CD14-positive monocyte (primary cell): ENCODE data around the gene ADGRL4. TPM values are rescaled to one million over a fixed set of nuclear protein-coding genes. Genes with fewer than 3 reads are reported as not detected.

ENCODE experiments used
- DNase-seq, 3 donors: peaks; one replicate each; pipeline ENCODE4 v3.0.0-alpha.2; 2011 to 2022
- H2AFZ ChIP-seq: 2 replicates; pipeline ENCODE4 v1.6.0; 2012; ENCODE audit warnings: mild to moderate bottlenecking, low read depth, low read length, inconsistent platforms; ENCODE audit not compliant: insufficient read depth, poor library complexity, severe bottlenecking
- H3K27ac ChIP-seq, 2 donors: 1 replicate in 1 of 2; 2 replicates in 1 of 2; pipeline ENCODE4 v1.5.1; 2012 to 2013; ENCODE audit warnings: low read length in 2 of 2, control low read depth in 1 of 2, inconsistent platforms in 1 of 2, low read depth in 1 of 2, mild to moderate bottlenecking in 1 of 2
- H3K27me3 ChIP-seq, 2 donors: one replicate each; pipeline versions ENCODE4 v1.6.0 to v1.6.1; 2011 to 2013; ENCODE audit warnings: low read length in 2 of 2; ENCODE audit not compliant: control insufficient read depth in 2 of 2, insufficient read depth in 2 of 2
- H3K36me3 ChIP-seq, 2 donors: replicated peaks in 1 of 2; 1 replicate in 1 of 2; 2 replicates in 1 of 2; pipeline versions ENCODE4 v1.5.1 to v1.6.1; 2012 to 2013; ENCODE audit warnings: low read length in 2 of 2, control low read depth in 1 of 2, inconsistent platforms in 1 of 2, mild to moderate bottlenecking in 1 of 2; ENCODE audit not compliant: insufficient read depth in 2 of 2, control insufficient read depth in 1 of 2
- H3K4me1 ChIP-seq, 2 donors: 1 replicate in 1 of 2; 2 replicates in 1 of 2; pipeline versions ENCODE4 v1.5.1 to v1.6.1; 2012 to 2013; ENCODE audit warnings: low read length in 2 of 2, control low read depth in 1 of 2, inconsistent platforms in 1 of 2, mild to moderate bottlenecking in 1 of 2, moderate library complexity in 1 of 2; ENCODE audit not compliant: insufficient read depth in 2 of 2, control insufficient read depth in 1 of 2
- H3K4me2 ChIP-seq: replicated peaks from 2 replicates; pipeline ENCODE3; 2012; ENCODE audit warnings: low read length, moderate library complexity, mild to moderate bottlenecking; ENCODE audit not compliant: poor library complexity, severe bottlenecking; ENCODE audit errors: extremely low read depth
- H3K4me3 ChIP-seq, 3 experiments: fragments of 200-600 bp in 1 of 3; sonication (generic) in 1 of 3; replicated peaks in 1 of 3; 1 replicate in 2 of 3; 2 replicates in 1 of 3; pipeline ENCODE4 v1.5.1; 2011 to 2013; ENCODE audit warnings: low read length in 3 of 3, mild to moderate bottlenecking in 3 of 3, control low read depth in 2 of 3, low read depth in 2 of 3, inconsistent platforms in 1 of 3, moderate library complexity in 1 of 3
- H3K79me2 ChIP-seq: 2 replicates; pipeline ENCODE4 v1.6.0; 2012; ENCODE audit warnings: mild to moderate bottlenecking, control low read depth, inconsistent platforms, low read length, moderate library complexity; ENCODE audit not compliant: insufficient read depth
- H3K9ac ChIP-seq: 2 replicates; pipeline ENCODE4 v1.6.0; 2017; ENCODE audit warnings: low read length, mild to moderate bottlenecking; ENCODE audit not compliant: insufficient read depth, poor library complexity, severe bottlenecking
- H3K9me3 ChIP-seq, 2 donors: replicated peaks in 1 of 2; 1 replicate in 1 of 2; 2 replicates in 1 of 2; pipeline versions ENCODE4 v1.5.1 to v1.6.1; 2012 to 2013; ENCODE audit warnings: low read length in 2 of 2, control low read depth in 1 of 2; ENCODE audit not compliant: control insufficient read depth in 1 of 2, insufficient read depth in 1 of 2
- H4K20me1 ChIP-seq: 2 replicates; pipeline ENCODE4 v1.6.0; 2012; ENCODE audit warnings: mild to moderate bottlenecking, low read length, control low read depth, moderate library complexity; ENCODE audit not compliant: insufficient read depth
- H3K27ac Mint-ChIP-seq, 7 donors: one replicate each; pipeline ENCODE4 v1.8.0; 2020; ENCODE audit warnings: mild to moderate bottlenecking in 7 of 7, mixed read lengths in 7 of 7, moderate library complexity in 6 of 7, inconsistent platforms in 2 of 7
- H3K27me3 Mint-ChIP-seq, 3 donors: one replicate each; pipeline ENCODE4 v1.8.0; 2021 to 2022; ENCODE audit warnings: low read depth in 3 of 3, mild to moderate bottlenecking in 3 of 3, mixed read lengths in 3 of 3, moderate library complexity in 3 of 3, inconsistent platforms in 1 of 3
- H3K36me3 Mint-ChIP-seq, 2 donors: one replicate each; pipeline ENCODE4 v1.8.0; 2020; ENCODE audit warnings: mixed read lengths in 2 of 2, inconsistent platforms in 1 of 2, mild to moderate bottlenecking in 1 of 2
- H3K4me1 Mint-ChIP-seq: one replicate; pipeline ENCODE4 v1.8.0; 2020; ENCODE audit warnings: mild to moderate bottlenecking, mixed read lengths
- H3K4me3 Mint-ChIP-seq, 2 donors: one replicate each; pipeline ENCODE4 v1.8.0; 2020; ENCODE audit warnings: mild to moderate bottlenecking in 2 of 2, mixed read lengths in 2 of 2, moderate library complexity in 1 of 2
- H3K9me3 Mint-ChIP-seq, 7 donors: one replicate each; pipeline ENCODE4 v1.8.0; 2020 to 2022; ENCODE audit warnings: mixed read lengths in 7 of 7, mild to moderate bottlenecking in 6 of 7, moderate library complexity in 6 of 7, inconsistent platforms in 2 of 7
- WGBS: methylation state at CpG from one replicate; pipeline ENCODE4 v1.1.5; 2013; ENCODE audit warnings: missing lambda C conversion rate; ENCODE audit not compliant: insufficient coverage; 5-methylcytosine and 5-hydroxymethylcytosine counted together
- intact Hi-C, 2 donors: fragments of 100-400 bp; cut with micrococcal nuclease; formaldehyde crosslinking; loops; one replicate each; pipeline versions ENCODE4 v1.15.0 to v1.15.1; 2023
- polyA plus RNA-seq, 3 donors: library from polyadenylated mRNA; depleted of rRNA in 1 of 3; unstranded in 2 of 3; stranded (reverse) in 1 of 3; fragments of 300-500 nt in 2 of 3; fragments of >200 nt in 1 of 3; fragmentation: Illumina TruSeq in 2 of 3; gene quantifications; 1 replicate in 2 of 3; 2 replicates in 1 of 3; pipeline ENCODE4 v1.2.3, GENCODE V29; 2012 to 2021
- TF ChIP-seq, protein P1 (sequence below): fragments of 200-600 bp; IDR thresholded peaks from one replicate; pipeline ENCODE4 v1.8.0; 2022; ENCODE audit warnings: antibody characterized with exemption, mild to moderate bottlenecking

ADGRL4 gene
- polyA plus RNA-seq, 3 donors: not detected

DNA sequence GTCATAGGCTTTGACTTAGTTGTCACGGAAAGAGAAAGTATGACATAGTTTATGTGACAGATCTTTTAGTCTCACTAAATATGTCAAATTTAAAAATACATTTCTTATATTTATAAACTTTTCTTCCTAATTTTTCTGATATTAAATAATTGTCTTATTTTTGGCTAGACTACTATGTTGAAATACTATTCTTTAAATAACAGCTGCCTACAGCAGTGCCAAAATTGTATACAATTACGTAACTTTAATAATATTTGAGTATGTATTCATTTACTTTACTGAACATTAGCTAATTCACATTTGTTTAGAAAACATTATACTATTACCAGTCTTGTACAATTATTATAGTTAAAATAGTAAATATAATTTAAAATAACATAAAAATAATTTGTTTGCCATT is 137.4 kb downstream of the ADGRL4 start:
- TF ChIP-seq, protein P1, sequence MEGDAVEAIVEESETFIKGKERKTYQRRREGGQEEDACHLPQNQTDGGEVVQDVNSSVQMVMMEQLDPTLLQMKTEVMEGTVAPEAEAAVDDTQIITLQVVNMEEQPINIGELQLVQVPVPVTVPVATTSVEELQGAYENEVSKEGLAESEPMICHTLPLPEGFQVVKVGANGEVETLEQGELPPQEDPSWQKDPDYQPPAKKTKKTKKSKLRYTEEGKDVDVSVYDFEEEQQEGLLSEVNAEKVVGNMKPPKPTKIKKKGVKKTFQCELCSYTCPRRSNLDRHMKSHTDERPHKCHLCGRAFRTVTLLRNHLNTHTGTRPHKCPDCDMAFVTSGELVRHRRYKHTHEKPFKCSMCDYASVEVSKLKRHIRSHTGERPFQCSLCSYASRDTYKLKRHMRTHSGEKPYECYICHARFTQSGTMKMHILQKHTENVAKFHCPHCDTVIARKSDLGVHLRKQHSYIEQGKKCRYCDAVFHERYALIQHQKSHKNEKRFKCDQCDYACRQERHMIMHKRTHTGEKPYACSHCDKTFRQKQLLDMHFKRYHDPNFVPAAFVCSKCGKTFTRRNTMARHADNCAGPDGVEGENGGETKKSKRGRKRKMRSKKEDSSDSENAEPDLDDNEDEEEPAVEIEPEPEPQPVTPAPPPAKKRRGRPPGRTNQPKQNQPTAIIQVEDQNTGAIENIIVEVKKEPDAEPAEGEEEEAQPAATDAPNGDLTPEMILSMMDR: no peak
- no peak overlapping the region for H3K4me3 ChIP-seq
- intact Hi-C loops: no loop called here
- H3K27ac ChIP-seq: no peak overlapping the region
- no peak overlapping the region for H3K4me2 ChIP-seq
- H3K36me3 Mint-ChIP-seq: no peaks in the 10 kb centered on the region
- no peaks in the 10 kb centered on the region for H3K36me3 ChIP-seq
- no peaks in the 10 kb centered on the region for H3K79me2 ChIP-seq
- peaks cover 5 to 21% (median 8%) of the 10 kb centered on the region in 7 donors for H3K9me3 Mint-ChIP-seq
- H3K27ac Mint-ChIP-seq: no peak overlapping the region
- peaks cover 0 to 7% of the 10 kb centered on the region in 2 donors for H3K9me3 ChIP-seq
- H3K27me3 Mint-ChIP-seq: peaks cover 0 to 3% (median 1%) of the 10 kb centered on the region in 3 donors
- H3K4me3 Mint-ChIP-seq: no peak overlapping the region
- H2AFZ ChIP-seq: no peak overlapping the region
- H3K4me1 Mint-ChIP-seq: no peaks in the 10 kb centered on the region
- no peaks in the 10 kb centered on the region for H3K4me1 ChIP-seq
- no peaks in the 10 kb centered on the region for H4K20me1 ChIP-seq
- H3K9ac ChIP-seq: no peak overlapping the region
- WGBS: no CpG with 5 or more reads among the region's 2 CpGs
- no peaks in the 10 kb centered on the region for H3K27me3 ChIP-seq
- no peak for DNase-seq

DNA sequence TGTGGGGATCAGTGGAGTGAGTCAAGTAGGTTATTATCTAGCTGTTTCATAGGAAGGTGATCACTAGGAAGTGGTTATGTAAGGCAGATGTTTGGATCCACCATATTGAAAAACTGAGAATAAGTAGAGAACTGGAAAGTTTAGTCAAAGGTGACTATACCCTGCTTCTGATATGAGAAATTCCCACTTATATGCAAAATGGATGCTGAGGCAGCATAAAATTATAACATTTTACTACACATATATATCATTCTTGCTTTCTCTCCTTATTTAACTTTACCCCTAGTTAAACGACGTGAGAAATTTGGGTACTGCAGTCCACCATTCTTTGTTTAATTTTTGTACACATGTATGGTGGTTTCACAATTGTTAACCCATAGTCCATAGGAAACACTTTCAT is 142.4 kb downstream of the ADGRL4 start:
- Mint-ChIP-seq H3K4me3 (no peak overlapping the region), H3K9me3 (peaks cover 0 to 5% (median 3%) of the 10 kb centered on the region in 7 donors), H3K27ac (no peak overlapping the region), H3K27me3 (peaks cover 0 to 1% (median 0%) of the 10 kb centered on the region in 3 donors), H3K36me3 (no peaks in the 10 kb centered on the region), H3K4me1 (no peaks in the 10 kb centered on the region)
- intact Hi-C loops: no loop called here
- H3K4me1 ChIP-seq: no peaks in the 10 kb centered on the region
- H3K4me3 ChIP-seq: no peak overlapping the region
- H3K9ac ChIP-seq: no peak overlapping the region
- no peaks in the 10 kb centered on the region for H3K36me3 ChIP-seq
- no peak overlapping the region for H3K27ac ChIP-seq
- WGBS: no CpG with 5 or more reads among the region's 2 CpGs
- no peak overlapping the region for H3K4me2 ChIP-seq
- H3K79me2 ChIP-seq: no peaks in the 10 kb centered on the region
- H2AFZ ChIP-seq: no peak overlapping the region
- TF ChIP-seq, protein P1: no peak
- H3K27me3 ChIP-seq: no peaks in the 10 kb centered on the region
- no peaks in the 10 kb centered on the region for H3K9me3 ChIP-seq
- no peak for DNase-seq
- no peaks in the 10 kb centered on the region for H4K20me1 ChIP-seq
